GM23248 (cell line): ENCODE results near the gene SCAP. TPM values are rescaled to one million over a fixed set of nuclear protein-coding genes. Genes with fewer than 3 reads are reported as not detected.

Experiments
- DNase-seq: peaks from one replicate; pipeline ENCODE4 v3.0.0-alpha.2; 2015
- H2AFZ ChIP-seq: fragments of 200-600 bp; sonication (generic); 2 replicates; pipeline ENCODE4 v1.6.1; 2016; ENCODE audit warnings: antibody characterized with exemption
- H3F3A ChIP-seq: fragments of 200-600 bp; sonication (generic); 2 replicates; pipeline ENCODE4 v1.6.1; 2016; ENCODE audit warnings: mild to moderate bottlenecking, antibody characterized with exemption, mixed run types; ENCODE audit not compliant: insufficient read depth
- H3K27ac ChIP-seq: fragments of 200-600 bp; sonication (generic); 2 replicates; pipeline ENCODE4 v1.5.1; 2016; ENCODE audit warnings: mild to moderate bottlenecking
- H3K27me3 ChIP-seq: fragments of 200-600 bp; sonication (generic); replicated peaks from 2 replicates; pipeline ENCODE4 v1.6.1; 2016; ENCODE audit warnings: mild to moderate bottlenecking; ENCODE audit not compliant: insufficient read depth
- H3K36me3 ChIP-seq: fragments of 200-600 bp; sonication (generic); 2 replicates; pipeline ENCODE4 v1.6.1; 2016; ENCODE audit warnings: low read depth, mild to moderate bottlenecking
- H3K4me1 ChIP-seq: fragments of 200-600 bp; sonication (generic); 2 replicates; pipeline ENCODE4 v1.6.1; 2016; ENCODE audit warnings: mild to moderate bottlenecking; ENCODE audit not compliant: insufficient read depth
- H3K4me2 ChIP-seq: fragments of 200-600 bp; sonication (generic); one replicate; pipeline ENCODE4 v1.6.1; 2016; ENCODE audit warnings: mild to moderate bottlenecking; ENCODE audit not compliant: unreplicated experiment
- H3K4me3 ChIP-seq: fragments of 200-600 bp; sonication (generic); 2 replicates; pipeline ENCODE4 v1.5.1; 2016; ENCODE audit warnings: mild to moderate bottlenecking
- H3K79me2 ChIP-seq: fragments of 200-600 bp; sonication (generic); 2 replicates; pipeline ENCODE4 v1.6.1; 2016; ENCODE audit warnings: mild to moderate bottlenecking; ENCODE audit not compliant: insufficient read depth
- H3K9ac ChIP-seq: fragments of 200-600 bp; sonication (generic); 2 replicates; pipeline ENCODE4 v1.6.1; 2016; ENCODE audit warnings: mild to moderate bottlenecking
- H3K9me2 ChIP-seq: fragments of 200-600 bp; sonication (generic); 2 replicates; pipeline ENCODE4 v1.6.1; 2016; ENCODE audit warnings: mixed run types, mild to moderate bottlenecking, moderate library complexity; ENCODE audit not compliant: insufficient read depth
- H3K9me3 ChIP-seq: fragments of 200-600 bp; sonication (generic); one replicate; pipeline ENCODE4 v1.6.1; 2017; ENCODE audit warnings: low read depth
- H4K20me1 ChIP-seq: fragments of 200-600 bp; sonication (generic); 2 replicates; pipeline ENCODE4 v1.6.0; 2016; ENCODE audit not compliant: insufficient read depth
- EZH2 ChIP-seq: fragments of 200-600 bp; sonication (generic); IDR thresholded peaks from 2 replicates; pipeline ENCODE4 v1.6.1; 2018; ENCODE audit warnings: antibody characterized with exemption, mild to moderate bottlenecking; ENCODE audit not compliant: insufficient read depth, poor library complexity, severe bottlenecking
- EZH2phosphoT487 ChIP-seq: fragments of 200-600 bp; sonication (generic); IDR thresholded peaks from 2 replicates; pipeline ENCODE4 v1.6.1; 2018; ENCODE audit warnings: antibody characterized with exemption, moderate library complexity, mild to moderate bottlenecking, low read depth; ENCODE audit not compliant: insufficient read depth
- WGBS, 2 experiments: methylation state at CpG; one replicate each; pipeline ENCODE4 v1.1.6; 2015 to 2017; ENCODE audit warnings: low lambda C conversion rate in 2 of 2, low coverage in 1 of 2; ENCODE audit errors: missing lambda C conversion rate in 2 of 2; 5-methylcytosine and 5-hydroxymethylcytosine counted together
- in situ Hi-C: fragments of 300-500 bp; cut with MboI; formaldehyde crosslinking; loops from 2 replicates; pipeline ENCODE4 v1.15.0; 2020
- polyA plus RNA-seq: library from polyadenylated mRNA; unstranded; fragments of >200 nt; fragmentation: Nextera tagmentation; extraction: Ambion mirVana; gene quantifications from 2 replicates; pipeline ENCODE4 v1.2.1, GENCODE V29; 2016
- total RNA-seq: library from RNA; depleted of rRNA; stranded (reverse); fragments of >200 nt; shearing (Covaris generic); gene quantifications from 2 replicates; pipeline ENCODE4 v1.2.3, GENCODE V29; 2014

SCAP gene
- total and polyA plus RNA-seq, 2 experiments from 2014 or later = 34.7 to 70.1 TPM

GRCh38 chr3:47495886-47496285 is 20.1 kb upstream of the SCAP start:
- H3K9me3 ChIP-seq = no peaks in the 10 kb centered on the region

GRCh38 chr3:47495111-47495510 is 19.4 kb upstream of the SCAP start:
- H3K36me3 ChIP-seq = peaks cover 5% of the 10 kb centered on the region; the same call in 1 of the 2 replicates
- H3K9me3 ChIP-seq = no peaks in the 10 kb centered on the region
- H3K27ac ChIP-seq = no peak overlapping the region
- WGBS, 2 experiments = 99 to 100% methylated on average over 4 of the region's 4 CpGs
- DNase-seq = no peak
- in situ Hi-C loops = no loop called here
- H3K4me3 ChIP-seq = no peak overlapping the region
- H3K4me1 ChIP-seq = no peaks in the 10 kb centered on the region
- no peak overlapping the region for H3K4me2 ChIP-seq
- H3K9ac ChIP-seq = no peak overlapping the region
- no peak overlapping the region for H2AFZ ChIP-seq
- H3F3A ChIP-seq = no peaks in the 10 kb centered on the region
- H3K79me2 ChIP-seq = no peaks in the 10 kb centered on the region
- TF ChIP-seq EZH2phosphoT487 (no peak), EZH2 (no peak)
- no peaks in the 10 kb centered on the region for H3K9me2 ChIP-seq
- H4K20me1 ChIP-seq = no peaks in the 10 kb centered on the region
- H3K27me3 ChIP-seq = no peaks in the 10 kb centered on the region

More at GRCh38 chr3:47495886-47496285, 20.1 kb upstream of the SCAP start:
- no peaks in the 10 kb centered on the region for H3F3A ChIP-seq
- H3K27me3 ChIP-seq = no peaks in the 10 kb centered on the region
- in situ Hi-C loops = no loop called here
- no peak for DNase-seq
- no peaks in the 10 kb centered on the region for H3K4me1 ChIP-seq
- H3K36me3 ChIP-seq = peaks cover 7% of the 10 kb centered on the region; the same call in 1 of the 2 replicates
- TF ChIP-seq EZH2phosphoT487 (no peak), EZH2 (no peak)
- no peak overlapping the region for H3K4me3 ChIP-seq
- H3K9ac ChIP-seq = no peak overlapping the region
- H3K9me2 ChIP-seq = no peaks in the 10 kb centered on the region
- H3K27ac ChIP-seq = no peak overlapping the region
- no peaks in the 10 kb centered on the region for H4K20me1 ChIP-seq
- WGBS, 2 experiments = 98 to 100% methylated on average over 8 of the region's 8 CpGs
- no peak overlapping the region for H2AFZ ChIP-seq
- no peak overlapping the region for H3K4me2 ChIP-seq
- no peaks in the 10 kb centered on the region for H3K79me2 ChIP-seq

GRCh38 chr3:47491777-47492176 is 16.0 kb upstream of the SCAP start:
- Histone ChIP-seq H4K20me1 (no peaks in the 10 kb centered on the region), H3K36me3 (no peaks in the 10 kb centered on the region), H3K79me2 (no peaks in the 10 kb centered on the region), H3K9me3 (no peaks in the 10 kb centered on the region), H3K4me2 (no peak overlapping the region), H3K27me3 (no peaks in the 10 kb centered on the region), H3K27ac (no peak overlapping the region), H3K9me2 (no peaks in the 10 kb centered on the region), H3K9ac (no peak overlapping the region), H2AFZ (no peak overlapping the region), H3K4me3 (no peak overlapping the region), H3F3A (no peaks in the 10 kb centered on the region), H3K4me1 (no peaks in the 10 kb centered on the region)
- DNase-seq = no peak
- no peak for TF ChIP-seq EZH2phosphoT487
- no peak for TF ChIP-seq EZH2
- in situ Hi-C loops = no loop called here
- WGBS, 2 experiments = 88 to 89% methylated on average over 12 of the region's 12 CpGs

- Histone ChIP-seq H3K27me3 (no peaks in the 10 kb centered on the region), H3K4me3 (no peak overlapping the region), H2AFZ (no peak overlapping the region), H3K79me2 (no peaks in the 10 kb centered on the region), H3F3A (no peaks in the 10 kb centered on the region), H3K27ac (no peak overlapping the region), H3K9me3 (no peaks in the 10 kb centered on the region), H3K9ac (no peak overlapping the region), H3K4me2 (no peak overlapping the region), H3K36me3 (no peaks in the 10 kb centered on the region), H3K4me1 (no peaks in the 10 kb centered on the region), H4K20me1 (no peaks in the 10 kb centered on the region), H3K9me2 (no peaks in the 10 kb centered on the region)
- TF ChIP-seq EZH2phosphoT487 (no peak), EZH2 (no peak)
- DNase-seq = no peak
- 76 to 80% methylated on average over 3 of the region's 3 CpGs for WGBS, 2 experiments
- in situ Hi-C loops = no loop called here
Measured at GRCh38 chr3:47491186-47491585, 15.4 kb upstream of the SCAP start.

- H3K79me2 ChIP-seq = no peaks in the 10 kb centered on the region
- no peak overlapping the region for H2AFZ ChIP-seq
- H3K4me2 ChIP-seq = no peak overlapping the region
- no peaks in the 10 kb centered on the region for H3K27me3 ChIP-seq
- DNase-seq = no peak
- H3K4me3 ChIP-seq = no peak overlapping the region
- no peak overlapping the region for H3K9ac ChIP-seq
- no peaks in the 10 kb centered on the region for H3K9me3 ChIP-seq
- no peaks in the 10 kb centered on the region for H4K20me1 ChIP-seq
- H3K36me3 ChIP-seq = no peaks in the 10 kb centered on the region
- 95 to 97% methylated on average over 2 of the region's 2 CpGs for WGBS, 2 experiments
- no peaks in the 10 kb centered on the region for H3K4me1 ChIP-seq
- H3F3A ChIP-seq = no peaks in the 10 kb centered on the region
- H3K9me2 ChIP-seq = no peaks in the 10 kb centered on the region
- in situ Hi-C loops = no loop called here
- H3K27ac ChIP-seq = no peak overlapping the region
- TF ChIP-seq EZH2 = no peak
- no peak for TF ChIP-seq EZH2phosphoT487
Measured at GRCh38 chr3:47487265-47487664, 11.5 kb upstream of the SCAP start.
